GM12878 (cell line): ENCODE data around the gene CAV1. TPM values are rescaled to one million over a fixed set of nuclear protein-coding genes. Genes with fewer than 3 reads are reported as not detected.

Source experiments
- ATAC-seq: fragments of 200-7000 bp; cut with Tn5 transposase; 3 replicates; pipeline ENCODE4 v1.9.1; 2020; ENCODE audit warnings: mild to moderate bottlenecking, moderate library complexity
- BruUV-seq: library from RNA; stranded (reverse); fragments of 400-500 nt; replicated peaks from 2 replicates; lab custom pipeline; 2021; lab: Mats Ljungman, UMichigan
- CTCF ChIA-PET: fragments of 300-600 bp; sonication (Branson Sonifier 250); formaldehyde crosslinking; extraction: SDS; loops from one replicate; lab custom pipeline; 2021; ENCODE audit warnings: inconsistent platforms; lab: Yijun Ruan, JAX
- POLR2A ChIA-PET: fragments of 350-600 bp; formaldehyde crosslinking; extraction: SDS; loops from one replicate; lab custom pipeline; 2021; ENCODE audit warnings: inconsistent platforms; lab: Charles Lee
- RAD21 ChIA-PET: fragments of 300-600 bp; sonication (Branson Sonifier 250); formaldehyde crosslinking; loops from one replicate; lab custom pipeline; 2023; ENCODE audit warnings: antibody characterized with exemption; ENCODE audit not compliant: unreplicated experiment; lab: Charles Lee
- SMC1A ChIA-PET: fragments of 300-600 bp; sonication (Branson Sonifier 250); formaldehyde crosslinking; loops from one replicate; lab custom pipeline; 2023; ENCODE audit not compliant: unreplicated experiment, uncharacterized antibody; lab: Charles Lee
- DNase-seq: peaks from one replicate; pipeline ENCODE4 v3.0.0-alpha.2; 2011; ENCODE audit warnings: low read depth, low spot score
- FAIRE-seq: peaks from 3 replicates; lab custom pipeline; 2011; peaks lifted over from hg19 to GRCh38; lab: Jason Lieb, UNC
- H2AFZ ChIP-seq: 2 replicates; pipeline ENCODE4 v1.6.0; 2011; ENCODE audit warnings: low read depth, low read length, control low read depth; ENCODE audit not compliant: control insufficient read depth
- H3K27ac ChIP-seq: 2 replicates; pipeline ENCODE4 v1.5.1; 2011; ENCODE audit warnings: control low read depth; ENCODE audit not compliant: control insufficient read depth, insufficient read depth
- H3K27me3 ChIP-seq, 2 experiments: replicated peaks in 1 of 2; 2 replicates each; pipeline versions ENCODE4 v1.6.0 to v1.6.1; 2011; ENCODE audit warnings: low read length in 1 of 2; ENCODE audit not compliant: control insufficient read depth in 2 of 2, insufficient read depth in 2 of 2
- H3K36me3 ChIP-seq, 2 experiments: 2 replicates each; pipeline ENCODE4 v1.5.1; 2011; ENCODE audit warnings: low read length in 1 of 2; ENCODE audit not compliant: control insufficient read depth in 2 of 2, insufficient read depth in 2 of 2
- H3K4me1 ChIP-seq: 2 replicates; pipeline ENCODE4 v1.6.1; 2011; ENCODE audit warnings: mild to moderate bottlenecking, low read length, moderate library complexity, mixed read lengths; ENCODE audit not compliant: control insufficient read depth, insufficient read depth
- H3K4me2 ChIP-seq: 2 replicates; pipeline ENCODE4 v1.6.0; 2011; ENCODE audit warnings: control low read depth; ENCODE audit not compliant: control insufficient read depth, insufficient read depth
- H3K4me3 ChIP-seq: fragments of 200-600 bp; sonication (generic); 2 replicates; pipeline ENCODE4 v1.5.1; 2016
- H3K79me2 ChIP-seq: 2 replicates; pipeline ENCODE4 v1.6.0; 2011; ENCODE audit warnings: low read length; ENCODE audit not compliant: control insufficient read depth, insufficient read depth
- H3K9ac ChIP-seq: 2 replicates; pipeline ENCODE4 v1.8.0; 2011; ENCODE audit warnings: low read length, control low read depth, mixed read lengths; ENCODE audit not compliant: control insufficient read depth, insufficient read depth
- H3K9me3 ChIP-seq: replicated peaks from 3 replicates; pipeline ENCODE4 v1.5.1; 2011; ENCODE audit warnings: mild to moderate bottlenecking, low read length; ENCODE audit not compliant: control insufficient read depth, insufficient read depth
- H4K20me1 ChIP-seq: 2 replicates; pipeline ENCODE4 v1.6.0; 2011; ENCODE audit not compliant: control insufficient read depth, insufficient read depth
- BACH1 ChIP-seq: fragments of 450-650 bp; IDR thresholded peaks from 2 replicates; pipeline ENCODE4 v1.6.1; 2017; ENCODE audit warnings: mild to moderate bottlenecking, borderline replicate concordance
- BHLHE40 ChIP-seq, 2 experiments: fragments of 450-650 bp in 1 of 2; IDR thresholded peaks; 2 replicates each; pipeline ENCODE4 v1.6.1; 2011 to 2017; ENCODE audit warnings: low read depth in 2 of 2, borderline replicate concordance in 1 of 2, improper control_type of control experiment in 1 of 2, low read length in 1 of 2, mild to moderate bottlenecking in 1 of 2
- CHD2 ChIP-seq: IDR thresholded peaks from 2 replicates; pipeline ENCODE4 v1.6.1; 2011; ENCODE audit warnings: low read depth, low read length, improper control_type of control experiment, borderline replicate concordance
- KLF5 ChIP-seq: fragments of 450-650 bp; IDR thresholded peaks from 2 replicates; pipeline ENCODE4 v1.6.1; 2014; ENCODE audit warnings: mild to moderate bottlenecking; ENCODE audit not compliant: partially characterized antibody
- MTA2 ChIP-seq: fragments of 450-650 bp; IDR thresholded peaks from 2 replicates; pipeline ENCODE4 v1.6.1; 2016; ENCODE audit warnings: low read depth, mild to moderate bottlenecking, moderate library complexity
- MYC ChIP-seq: IDR thresholded peaks from 2 replicates; pipeline ENCODE4 v1.6.1; 2011; ENCODE audit warnings: mild to moderate bottlenecking, low read length, moderate library complexity, inconsistent platforms; ENCODE audit not compliant: insufficient read depth, insufficient replicate concordance, insufficient read length, severe bottlenecking
- NFXL1 ChIP-seq: fragments of 450-650 bp; IDR thresholded peaks from 2 replicates; pipeline ENCODE4 v1.6.1; 2017; ENCODE audit warnings: antibody characterized with exemption, mild to moderate bottlenecking, borderline replicate concordance
- NFYB ChIP-seq: IDR thresholded peaks from 2 replicates; pipeline ENCODE4 v1.6.1; 2011; ENCODE audit warnings: low read depth, mild to moderate bottlenecking, low read length, improper control_type of control experiment, moderate library complexity; ENCODE audit not compliant: insufficient read depth
- RCOR1 ChIP-seq: conservative IDR thresholded peaks from 2 replicates; pipeline ENCODE4 v1.6.1; 2012; ENCODE audit warnings: low read depth, low read length, improper control_type of control experiment
- RUNX3 ChIP-seq: IDR thresholded peaks from 2 replicates; pipeline ENCODE4 v1.6.1; 2012; ENCODE audit warnings: low read length, inconsistent platforms
- SMAD5 ChIP-seq: IDR thresholded peaks from 2 replicates; pipeline ENCODE4 v1.6.1; 2016; ENCODE audit warnings: antibody characterized with exemption, low read depth
- SMARCA5 ChIP-seq: fragments of 450-650 bp; IDR thresholded peaks from 2 replicates; pipeline ENCODE4 v1.6.1; 2017; ENCODE audit warnings: mild to moderate bottlenecking
- SP1 ChIP-seq: IDR thresholded peaks from one replicate; pipeline ENCODE4 v1.6.1; 2011; ENCODE audit warnings: low read depth, low read length
- SREBF1 ChIP-seq: IDR thresholded peaks from 2 replicates; pipeline ENCODE4 v1.6.1; 2012; ENCODE audit warnings: mild to moderate bottlenecking, low read length
- SREBF2 ChIP-seq: IDR thresholded peaks from 2 replicates; pipeline ENCODE4 v1.6.1; 2012; ENCODE audit warnings: mild to moderate bottlenecking, low read length
- ZBED1 ChIP-seq: IDR thresholded peaks from 2 replicates; pipeline ENCODE4 v1.6.1; 2016; ENCODE audit warnings: borderline replicate concordance
- ZNF384 ChIP-seq: IDR thresholded peaks from 2 replicates; pipeline ENCODE4 v1.6.1; 2012; ENCODE audit warnings: low read depth, mild to moderate bottlenecking, low read length, improper control_type of control experiment, borderline replicate concordance
- ZSCAN29 ChIP-seq: fragments of 450-650 bp; IDR thresholded peaks from 2 replicates; pipeline ENCODE4 v1.6.1; 2017; ENCODE audit warnings: mild to moderate bottlenecking, moderate library complexity
- WGBS: methylation state at CpG from one replicate; pipeline ENCODE4 v1.1.6; 2016; ENCODE audit warnings: low lambda C conversion rate; ENCODE audit not compliant: insufficient replicate concordance, insufficient coverage; ENCODE audit errors: missing lambda C conversion rate; 5-methylcytosine and 5-hydroxymethylcytosine counted together
- in situ Hi-C: fragments of 300-500 bp; cut with MboI; formaldehyde crosslinking; loops from 9 replicates; pipeline ENCODE4 v1.14.3; 2018; ENCODE audit warnings: mixed read lengths
- intact Hi-C: fragments of 100-400 bp; cut with micrococcal nuclease; formaldehyde crosslinking; loops from one replicate; pipeline ENCODE4 v1.14.2; 2022; ENCODE audit not compliant: unreplicated experiment
- polyA plus RNA-seq, 11 experiments: library from polyadenylated mRNA; depleted of rRNA in 4 of 11; unstranded in 6 of 11; stranded (reverse) in 5 of 11; fragments of >200 nt; fragmentation: Nextera tagmentation in 4 of 11; fragmentation: Illumina TruSeq in 1 of 11; extraction: Ambion mirVana in 4 of 11; extraction: Trizol in 1 of 11; gene quantifications; 1 replicate in 1 of 11; 2 replicates in 10 of 11; pipeline versions ENCODE4 v1.2.1 to v1.2.3, GENCODE V29; 2011 to 2016; ENCODE audit warnings: inconsistent platforms in 2 of 11, missing spikeins in 2 of 11, low read depth in 1 of 11
- total RNA-seq, 4 experiments: library from RNA; depleted of rRNA in 3 of 4; stranded (reverse); fragments of >200 nt in 3 of 4; fragmentation: Illumina TruSeq in 1 of 4; extraction: Trizol in 1 of 4; gene quantifications; 2 replicates each; pipeline versions ENCODE4 v1.2.1 to v1.2.3, GENCODE V29; 2013 to 2021
- TF ChIP-seq, protein P1 (sequence below): IDR thresholded peaks from 2 replicates; pipeline ENCODE4 v1.6.1; 2012; ENCODE audit warnings: improper control_type of control experiment, low read depth, low read length; ENCODE audit not compliant: insufficient replicate concordance
- TF ChIP-seq, protein P2 (sequence below): IDR thresholded peaks from 2 replicates; pipeline ENCODE4 v1.6.1; 2012; ENCODE audit warnings: low read depth, low read length, improper control_type of control experiment

CAV1 gene
- total and polyA plus RNA-seq, 10 of the 15 experiments (the other 5 are each of a cell fraction or from before 2014, with no cell fraction given), result 0.45 to 26.5 (median 2.0) TPM

DNA sequence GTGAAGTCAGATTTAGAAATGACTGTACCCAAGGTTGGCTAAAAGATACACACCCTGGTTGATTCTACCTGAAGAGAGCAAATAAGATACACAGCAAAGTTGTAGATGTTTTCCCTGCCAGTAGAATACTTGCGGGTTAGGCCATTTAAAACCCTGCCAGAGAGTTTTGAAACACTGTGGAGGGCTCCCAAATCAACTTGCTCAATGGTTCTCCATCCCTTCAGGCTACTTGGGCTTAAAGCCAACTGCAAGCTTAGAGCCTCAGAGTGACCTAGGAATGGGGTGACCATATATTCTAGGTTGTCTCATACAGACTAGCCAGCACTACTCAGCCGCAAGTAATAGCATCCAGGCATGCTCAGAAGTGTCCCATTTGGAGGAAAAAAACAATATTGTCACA is 10.0 kb downstream of the CAV1 start:
- DNase-seq (no peak), FAIRE-seq (no peak), ATAC-seq (no peak)
- WGBS, result 35% methylated on average over 2 of the region's 2 CpGs
- peaks cover 7% of the 10 kb centered on the region; the same call in 1 of the 2 replicates for H3K4me1 ChIP-seq
- intact Hi-C loops (no loop called here), in situ Hi-C loops (no loop called here)
- no peaks in the 10 kb centered on the region for H3K79me2 ChIP-seq
- no peak overlapping the region for H3K27ac ChIP-seq
- TF ChIP-seq RCOR1 (no peak), ZBED1 (no peak), SMAD5 (no peak), KLF5 (no peak), SMARCA5 (no peak), ZSCAN29 (no peak), MYC (no peak), BHLHE40 (IDR thresholded peaks at IDR 0.05; ENCODE audit: borderline replicate concordance in 1 of 2, low read depth in 2 of 2, low read length in 1 of 2) (no peak), NFYB (no peak), CHD2 (no peak), SREBF1 (no peak), BACH1 (no peak), ZNF384 (no peak), SP1 (no peak), NFXL1 (no peak), RUNX3 (no peak), SREBF2 (no peak), MTA2 (no peak)
- TF ChIP-seq, protein P1, sequence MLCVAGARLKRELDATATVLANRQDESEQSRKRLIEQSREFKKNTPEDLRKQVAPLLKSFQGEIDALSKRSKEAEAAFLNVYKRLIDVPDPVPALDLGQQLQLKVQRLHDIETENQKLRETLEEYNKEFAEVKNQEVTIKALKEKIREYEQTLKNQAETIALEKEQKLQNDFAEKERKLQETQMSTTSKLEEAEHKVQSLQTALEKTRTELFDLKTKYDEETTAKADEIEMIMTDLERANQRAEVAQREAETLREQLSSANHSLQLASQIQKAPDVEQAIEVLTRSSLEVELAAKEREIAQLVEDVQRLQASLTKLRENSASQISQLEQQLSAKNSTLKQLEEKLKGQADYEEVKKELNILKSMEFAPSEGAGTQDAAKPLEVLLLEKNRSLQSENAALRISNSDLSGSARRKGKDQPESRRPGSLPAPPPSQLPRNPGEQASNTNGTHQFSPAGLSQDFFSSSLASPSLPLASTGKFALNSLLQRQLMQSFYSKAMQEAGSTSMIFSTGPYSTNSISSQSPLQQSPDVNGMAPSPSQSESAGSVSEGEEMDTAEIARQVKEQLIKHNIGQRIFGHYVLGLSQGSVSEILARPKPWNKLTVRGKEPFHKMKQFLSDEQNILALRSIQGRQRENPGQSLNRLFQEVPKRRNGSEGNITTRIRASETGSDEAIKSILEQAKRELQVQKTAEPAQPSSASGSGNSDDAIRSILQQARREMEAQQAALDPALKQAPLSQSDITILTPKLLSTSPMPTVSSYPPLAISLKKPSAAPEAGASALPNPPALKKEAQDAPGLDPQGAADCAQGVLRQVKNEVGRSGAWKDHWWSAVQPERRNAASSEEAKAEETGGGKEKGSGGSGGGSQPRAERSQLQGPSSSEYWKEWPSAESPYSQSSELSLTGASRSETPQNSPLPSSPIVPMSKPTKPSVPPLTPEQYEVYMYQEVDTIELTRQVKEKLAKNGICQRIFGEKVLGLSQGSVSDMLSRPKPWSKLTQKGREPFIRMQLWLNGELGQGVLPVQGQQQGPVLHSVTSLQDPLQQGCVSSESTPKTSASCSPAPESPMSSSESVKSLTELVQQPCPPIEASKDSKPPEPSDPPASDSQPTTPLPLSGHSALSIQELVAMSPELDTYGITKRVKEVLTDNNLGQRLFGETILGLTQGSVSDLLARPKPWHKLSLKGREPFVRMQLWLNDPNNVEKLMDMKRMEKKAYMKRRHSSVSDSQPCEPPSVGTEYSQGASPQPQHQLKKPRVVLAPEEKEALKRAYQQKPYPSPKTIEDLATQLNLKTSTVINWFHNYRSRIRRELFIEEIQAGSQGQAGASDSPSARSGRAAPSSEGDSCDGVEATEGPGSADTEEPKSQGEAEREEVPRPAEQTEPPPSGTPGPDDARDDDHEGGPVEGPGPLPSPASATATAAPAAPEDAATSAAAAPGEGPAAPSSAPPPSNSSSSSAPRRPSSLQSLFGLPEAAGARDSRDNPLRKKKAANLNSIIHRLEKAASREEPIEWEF, result no peak
- TF ChIP-seq, protein P2, sequence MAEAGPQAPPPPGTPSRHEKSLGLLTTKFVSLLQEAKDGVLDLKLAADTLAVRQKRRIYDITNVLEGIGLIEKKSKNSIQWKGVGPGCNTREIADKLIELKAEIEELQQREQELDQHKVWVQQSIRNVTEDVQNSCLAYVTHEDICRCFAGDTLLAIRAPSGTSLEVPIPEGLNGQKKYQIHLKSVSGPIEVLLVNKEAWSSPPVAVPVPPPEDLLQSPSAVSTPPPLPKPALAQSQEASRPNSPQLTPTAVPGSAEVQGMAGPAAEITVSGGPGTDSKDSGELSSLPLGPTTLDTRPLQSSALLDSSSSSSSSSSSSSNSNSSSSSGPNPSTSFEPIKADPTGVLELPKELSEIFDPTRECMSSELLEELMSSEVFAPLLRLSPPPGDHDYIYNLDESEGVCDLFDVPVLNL, result no peak
- H3K9ac ChIP-seq, result no peak overlapping the region
- POLR2A ChIA-PET, result no interaction called here
- H3K4me2 ChIP-seq, result no peak overlapping the region
- peaks cover 1% of the 10 kb centered on the region; the same call in 2 of the 3 replicates for H3K9me3 ChIP-seq
- CTCF ChIA-PET, result no interaction called here
- H3K36me3 ChIP-seq, result no peaks in the 10 kb centered on the region
- no peaks in the 10 kb centered on the region; a peak in 1 of 4 replicates for H3K27me3 ChIP-seq
- no peak overlapping the region for H2AFZ ChIP-seq
- SMC1A ChIA-PET, result no interaction called here
- no peaks in the 10 kb centered on the region for H4K20me1 ChIP-seq
- RAD21 ChIA-PET, result no interaction called here
- no TSS peak for BruUV-seq
- no peak overlapping the region for H3K4me3 ChIP-seq
